Measurements from ENCODE around the gene BARHL2.

The BARHL2 gene

DNA sequence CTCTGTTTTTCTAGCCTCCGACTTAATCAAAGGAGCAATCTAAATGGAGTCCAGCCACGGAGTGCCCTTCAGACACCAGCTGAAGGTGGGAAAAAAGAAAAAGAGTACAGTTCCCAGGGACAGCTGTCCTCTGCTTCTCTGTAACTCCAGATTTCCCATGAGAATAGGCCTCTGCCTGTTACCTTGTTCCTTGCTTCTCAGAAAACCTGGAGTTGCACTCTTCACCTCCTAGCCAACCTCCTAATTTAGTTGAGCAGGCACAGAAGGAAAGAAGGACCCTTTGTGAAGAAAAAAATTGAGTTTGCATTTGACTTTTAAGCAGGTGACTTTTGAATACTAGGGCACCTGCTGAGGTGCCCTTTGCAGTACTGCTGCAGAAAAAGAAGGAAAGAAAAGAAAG, 8.3 kb downstream of the BARHL2 start:
- no peak overlapping the region for H2BK5ac ChIP-seq (ENCODE audit: low read length)
- H3K27ac ChIP-seq (replicated peaks; ENCODE audit: low read length) = no peak overlapping the region
- no peak overlapping the region for H2AFZ ChIP-seq (ENCODE audit: low read length)
- H3K27me3 ChIP-seq (ENCODE audit: control insufficient read depth in 3 of 3, insufficient read depth in 3 of 3, low read depth in 1 of 3, low read length in 3 of 3) = peaks cover 46 to 98% (median 92%) of the 10 kb centered on the region in 3 experiments
- H3K14ac ChIP-seq (ENCODE audit: low read length) = no peak overlapping the region
- no peak overlapping the region for H3K23ac ChIP-seq (ENCODE audit: low read depth, low read length, poor library complexity)
- H3K4me1 ChIP-seq (ENCODE audit: control insufficient read depth in 2 of 2, insufficient read depth in 1 of 2, low read depth in 1 of 2, low read length in 2 of 2) = peaks cover 0 to 4% of the 10 kb centered on the region in 2 donors
- no peak overlapping the region for H3K9ac ChIP-seq (ENCODE audit: low read depth, low read length, poor library complexity)
- no peak overlapping the region for H4K91ac ChIP-seq (ENCODE audit: low read depth, low read length, poor library complexity)
- H2BK15ac ChIP-seq (ENCODE audit: low read length) = no peak overlapping the region
- H4K8ac ChIP-seq (ENCODE audit: low read depth, low read length) = no peak overlapping the region
- H2BK12ac ChIP-seq (ENCODE audit: low read length) = no peak overlapping the region
- DNase-seq (ENCODE audit: low spot score) = no peak
- no peaks in the 10 kb centered on the region for H3K79me1 ChIP-seq (ENCODE audit: low read depth, low read length)
- no peaks in the 10 kb centered on the region for H3K9me3 ChIP-seq (replicated peaks in 1 of 2; ENCODE audit: control insufficient read depth in 2 of 2, insufficient read depth in 1 of 2, low read depth in 1 of 2, low read length in 2 of 2)
- no CpG with 5 or more reads among the region's 2 CpGs for WGBS, 2 donors (ENCODE audit: extremely low coverage in 2 of 2, insufficient read length in 2 of 2, insufficient replicate concordance in 1 of 2)
- no peak overlapping the region for H3K4me3 ChIP-seq (ENCODE audit: low read length in 2 of 2)
- no peak overlapping the region for H3K4ac ChIP-seq (ENCODE audit: low read length)
- no peak overlapping the region for H3K18ac ChIP-seq (ENCODE audit: low read length)
- H2BK120ac ChIP-seq (ENCODE audit: low read depth, low read length) = no peak overlapping the region
- H3K4me2 ChIP-seq (ENCODE audit: insufficient read depth, low read length, poor library complexity, severe bottlenecking) = no peak overlapping the region
- no peaks in the 10 kb centered on the region for H3K36me3 ChIP-seq (replicated peaks in 1 of 2; ENCODE audit: control insufficient read depth in 2 of 2, insufficient read depth in 2 of 2, low read length in 2 of 2)
- no peak overlapping the region for H2AK5ac ChIP-seq (ENCODE audit: low read depth, low read length)

DNA sequence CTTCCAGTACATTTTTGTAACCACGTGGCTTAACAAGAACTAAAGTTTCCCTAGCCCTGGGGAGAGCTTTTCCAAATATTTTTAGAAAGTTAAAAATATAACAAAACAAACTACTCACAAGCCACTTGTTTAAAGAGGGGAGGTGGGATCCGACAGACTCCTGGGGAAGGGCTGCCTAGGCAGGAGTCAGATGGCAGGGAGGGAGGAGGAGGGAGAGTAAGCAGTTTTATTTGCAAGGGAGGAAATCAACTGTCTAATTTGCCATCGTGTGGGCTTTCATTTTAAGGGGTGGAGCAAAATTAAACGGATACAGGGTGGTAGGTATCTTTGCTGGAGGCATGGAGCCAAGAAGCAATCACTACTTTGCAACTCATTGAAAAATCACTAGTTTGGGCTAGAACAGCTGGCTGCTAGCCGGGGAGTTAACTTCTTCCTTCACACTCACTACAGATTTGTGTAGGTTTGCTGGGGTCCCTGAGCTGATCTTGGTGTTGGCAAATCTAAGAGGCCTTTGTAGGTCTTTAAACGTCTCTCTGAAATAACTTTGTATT, 8.8 kb downstream of the BARHL2 start:
- Histone ChIP-seq H3K4me2 (ENCODE audit: insufficient read depth, low read length, poor library complexity, severe bottlenecking) (no peak overlapping the region), H4K91ac (ENCODE audit: low read depth, low read length, poor library complexity) (no peak overlapping the region)
- no CpG with 5 or more reads among the region's 6 CpGs for WGBS, 2 donors (ENCODE audit: extremely low coverage in 2 of 2, insufficient read length in 2 of 2, insufficient replicate concordance in 1 of 2)

DNA sequence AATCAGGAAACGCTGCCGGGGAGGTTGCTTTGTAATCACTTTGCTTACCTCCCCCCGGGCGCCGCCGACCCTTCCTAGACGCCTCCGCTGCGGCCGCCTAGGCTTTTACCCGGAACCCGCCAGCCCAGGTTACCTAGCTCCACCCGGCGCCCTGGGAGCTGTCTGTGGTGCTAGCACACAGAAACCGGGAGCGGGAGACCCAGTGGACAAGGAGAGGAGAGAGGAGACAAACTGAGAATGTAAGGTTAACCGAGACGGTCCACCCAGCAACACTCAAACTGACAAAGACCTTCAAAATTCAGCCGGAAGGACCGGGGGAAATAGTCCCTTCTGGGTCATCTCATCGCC, 9.8 kb downstream of the BARHL2 start:
- Histone ChIP-seq H2BK15ac (ENCODE audit: low read length) (no peak overlapping the region), H3K4ac (ENCODE audit: low read length) (no peak overlapping the region), H3K4me2 (ENCODE audit: insufficient read depth, low read length, poor library complexity, severe bottlenecking) (peak overlapping the region; percentile 54), H2AFZ (ENCODE audit: low read length) (peak overlapping the region; percentile 89), H2BK12ac (ENCODE audit: low read length) (no peak overlapping the region), H3K27ac (replicated peaks; ENCODE audit: low read length) (no peak overlapping the region), H3K36me3 (replicated peaks in 1 of 2; ENCODE audit: control insufficient read depth in 2 of 2, insufficient read depth in 2 of 2, low read length in 2 of 2) (no peaks in the 10 kb centered on the region), H4K91ac (ENCODE audit: low read depth, low read length, poor library complexity) (no peak overlapping the region), H3K18ac (ENCODE audit: low read length) (no peak overlapping the region), H3K23ac (ENCODE audit: low read depth, low read length, poor library complexity) (no peak overlapping the region), H2BK5ac (ENCODE audit: low read length) (no peak overlapping the region), H2BK120ac (ENCODE audit: low read depth, low read length) (no peak overlapping the region), H3K27me3 (ENCODE audit: control insufficient read depth in 3 of 3, insufficient read depth in 3 of 3, low read depth in 1 of 3, low read length in 3 of 3) (peaks cover 34 to 87% (median 78%) of the 10 kb centered on the region in 3 experiments), H4K8ac (ENCODE audit: low read depth, low read length) (no peak overlapping the region), H3K9ac (ENCODE audit: low read depth, low read length, poor library complexity) (no peak overlapping the region), H3K4me3 (ENCODE audit: low read length in 2 of 2) (no peak overlapping the region), H3K79me1 (ENCODE audit: low read depth, low read length) (no peaks in the 10 kb centered on the region), H3K14ac (ENCODE audit: low read length) (no peak overlapping the region), H2AK5ac (ENCODE audit: low read depth, low read length) (no peak overlapping the region), H3K4me1 (ENCODE audit: control insufficient read depth in 2 of 2, insufficient read depth in 1 of 2, low read depth in 1 of 2, low read length in 2 of 2) (peaks cover 0 to 4% of the 10 kb centered on the region in 2 donors), H3K9me3 (replicated peaks in 1 of 2; ENCODE audit: control insufficient read depth in 2 of 2, insufficient read depth in 1 of 2, low read depth in 1 of 2, low read length in 2 of 2) (no peaks in the 10 kb centered on the region)
- WGBS, 2 donors (ENCODE audit: extremely low coverage in 2 of 2, insufficient read length in 2 of 2, insufficient replicate concordance in 1 of 2) = no CpG with 5 or more reads among the region's 21 CpGs
- DNase-seq (ENCODE audit: low spot score) = no peak

More for the DNA sequence above, 8.8 kb downstream of the BARHL2 start:
- Histone ChIP-seq H3K79me1 (ENCODE audit: low read depth, low read length) (no peaks in the 10 kb centered on the region), H3K9me3 (replicated peaks in 1 of 2; ENCODE audit: control insufficient read depth in 2 of 2, insufficient read depth in 1 of 2, low read depth in 1 of 2, low read length in 2 of 2) (no peaks in the 10 kb centered on the region), H3K27ac (replicated peaks; ENCODE audit: low read length) (no peak overlapping the region), H2BK5ac (ENCODE audit: low read length) (no peak overlapping the region), H3K9ac (ENCODE audit: low read depth, low read length, poor library complexity) (no peak overlapping the region), H3K4me1 (ENCODE audit: control insufficient read depth in 2 of 2, insufficient read depth in 1 of 2, low read depth in 1 of 2, low read length in 2 of 2) (peaks cover 0 to 4% of the 10 kb centered on the region in 2 donors), H3K4ac (ENCODE audit: low read length) (no peak overlapping the region), H2BK120ac (ENCODE audit: low read depth, low read length) (no peak overlapping the region), H3K14ac (ENCODE audit: low read length) (no peak overlapping the region), H3K18ac (ENCODE audit: low read length) (no peak overlapping the region), H4K8ac (ENCODE audit: low read depth, low read length) (no peak overlapping the region), H2AFZ (ENCODE audit: low read length) (no peak overlapping the region), H3K27me3 (ENCODE audit: control insufficient read depth in 3 of 3, insufficient read depth in 3 of 3, low read depth in 1 of 3, low read length in 3 of 3) (peaks cover 41 to 97% (median 87%) of the 10 kb centered on the region in 3 experiments), H3K36me3 (replicated peaks in 1 of 2; ENCODE audit: control insufficient read depth in 2 of 2, insufficient read depth in 2 of 2, low read length in 2 of 2) (no peaks in the 10 kb centered on the region), H2BK15ac (ENCODE audit: low read length) (no peak overlapping the region), H3K4me3 (ENCODE audit: low read length in 2 of 2) (no peak overlapping the region), H2BK12ac (ENCODE audit: low read length) (no peak overlapping the region), H2AK5ac (ENCODE audit: low read depth, low read length) (no peak overlapping the region), H3K23ac (ENCODE audit: low read depth, low read length, poor library complexity) (no peak overlapping the region)
- no peak for DNase-seq (ENCODE audit: low spot score)

- Histone ChIP-seq H3K36me3 (replicated peaks in 1 of 2; ENCODE audit: control insufficient read depth in 2 of 2, insufficient read depth in 2 of 2, low read length in 2 of 2) (no peaks in the 10 kb centered on the region), H3K79me1 (ENCODE audit: low read depth, low read length) (no peaks in the 10 kb centered on the region), H3K18ac (ENCODE audit: low read length) (no peak overlapping the region), H3K23ac (ENCODE audit: low read depth, low read length, poor library complexity) (peak overlapping the region; percentile 53), H3K4me2 (ENCODE audit: insufficient read depth, low read length, poor library complexity, severe bottlenecking) (peak overlapping the region; percentile 54), H3K14ac (ENCODE audit: low read length) (no peak overlapping the region), H3K4me1 (ENCODE audit: control insufficient read depth in 2 of 2, insufficient read depth in 1 of 2, low read depth in 1 of 2, low read length in 2 of 2) (peaks cover 0 to 4% of the 10 kb centered on the region in 2 donors), H3K4ac (ENCODE audit: low read length) (no peak overlapping the region), H4K8ac (ENCODE audit: low read depth, low read length) (no peak overlapping the region), H3K9ac (ENCODE audit: low read depth, low read length, poor library complexity) (peak overlapping the region; percentile 30), H4K91ac (ENCODE audit: low read depth, low read length, poor library complexity) (no peak overlapping the region), H2BK5ac (ENCODE audit: low read length) (no peak overlapping the region), H3K9me3 (replicated peaks in 1 of 2; ENCODE audit: control insufficient read depth in 2 of 2, insufficient read depth in 1 of 2, low read depth in 1 of 2, low read length in 2 of 2) (no peaks in the 10 kb centered on the region), H3K4me3 (ENCODE audit: low read length in 2 of 2) (peak overlapping the region; percentile 17 to 72), H2BK120ac (ENCODE audit: low read depth, low read length) (no peak overlapping the region), H3K27me3 (ENCODE audit: control insufficient read depth in 3 of 3, insufficient read depth in 3 of 3, low read depth in 1 of 3, low read length in 3 of 3) (peaks cover 29 to 83% (median 71%) of the 10 kb centered on the region in 3 experiments), H2BK12ac (ENCODE audit: low read length) (no peak overlapping the region), H2BK15ac (ENCODE audit: low read length) (no peak overlapping the region), H2AFZ (ENCODE audit: low read length) (peak overlapping the region; percentile 89), H2AK5ac (ENCODE audit: low read depth, low read length) (no peak overlapping the region), H3K27ac (replicated peaks; ENCODE audit: low read length) (no peak overlapping the region)
- WGBS, 2 donors (ENCODE audit: extremely low coverage in 2 of 2, insufficient read length in 2 of 2, insufficient replicate concordance in 1 of 2) = no CpG with 5 or more reads among the region's 73 CpGs
- DNase-seq (ENCODE audit: low spot score) = no peak
These were observed 10.4 kb downstream of the BARHL2 start for GRCh38 chr1:90706437-90707362.
